GM19395 (cell line): Measurements from ENCODE around the gene FNIP2.
A peak's percentile ranks its signal among the peaks of the same experiment; 100 is the strongest.

Experiments used
- ATAC-seq: cut with Tn5 transposase; IDR thresholded peaks from one replicate; pipeline ENCODE4 v1.9.1; 2021; ENCODE audit warnings: mild to moderate bottlenecking, moderate library complexity; ENCODE audit not compliant: unreplicated experiment

Gene FNIP2

GRCh38 chr4:158835226-158836001, 66.6 kb downstream of the FNIP2 start:
- ATAC-seq, result no peak

- ATAC-seq, result no peak
Measured at GRCh38 chr4:158836002-158836369, 67.2 kb downstream of the FNIP2 start.

- ATAC-seq, result no peak
Measured at GRCh38 chr4:158836828-158837449, 68.1 kb downstream of the FNIP2 start.

- ATAC-seq, result no peak
Measured at GRCh38 chr4:158837527-158838141, 68.8 kb downstream of the FNIP2 start.

- no peak for ATAC-seq
Measured at GRCh38 chr4:158840131-158840530, 71.3 kb downstream of the FNIP2 start.

- no peak for ATAC-seq
Measured at GRCh38 chr4:158841540-158841939, 72.7 kb downstream of the FNIP2 start.

- ATAC-seq, result no peak
Measured at GRCh38 chr4:158845311-158846041, 76.7 kb downstream of the FNIP2 start.

GRCh38 chr4:158847535-158847934, 78.7 kb downstream of the FNIP2 start:
- no peak for ATAC-seq

- ATAC-seq, result no peak
Measured at GRCh38 chr4:158849681-158850080, 80.9 kb downstream of the FNIP2 start.

GRCh38 chr4:158850371-158850770, 81.5 kb downstream of the FNIP2 start:
- ATAC-seq, result no peak

- no peak for ATAC-seq
Measured at GRCh38 chr4:158850800-158851644, 82.2 kb downstream of the FNIP2 start.

GRCh38 chr4:158854236-158854635, 85.4 kb downstream of the FNIP2 start:
- no peak for ATAC-seq

- peak; percentile 61 for ATAC-seq
Measured at GRCh38 chr4:158856852-158857251, 88.0 kb downstream of the FNIP2 start.

GRCh38 chr4:158857951-158858350, 89.1 kb downstream of the FNIP2 start:
- ATAC-seq, result no peak

- no peak for ATAC-seq
Measured at GRCh38 chr4:158858410-158859199, 89.8 kb downstream of the FNIP2 start.

GRCh38 chr4:158859661-158860060, 90.8 kb downstream of the FNIP2 start:
- ATAC-seq, result no peak

- peak; percentile 91 for ATAC-seq
Measured at GRCh38 chr4:158860856-158861255, 92.0 kb downstream of the FNIP2 start.

- peak; percentile 54 for ATAC-seq
Measured at GRCh38 chr4:158861281-158861680, 92.5 kb downstream of the FNIP2 start.

- ATAC-seq, result no peak
Measured at GRCh38 chr4:158861766-158862165, 92.9 kb downstream of the FNIP2 start.

- no peak for ATAC-seq
Measured at GRCh38 chr4:158863296-158863695, 94.5 kb downstream of the FNIP2 start.
